Esophagus squamous epithelium (tissue), 5 donors: ENCODE measurements around the gene PRRG3. TPM values are rescaled to one million over a fixed set of nuclear protein-coding genes. Genes with fewer than 3 reads are reported as not detected.
A peak's percentile ranks its signal among the peaks of the same experiment; 100 is the strongest.
"Not testable (repeated sequence)": the region's sequence is repeated elsewhere in the genome, so short reads cannot be mapped to it uniquely, and the experiment has no call there.

Experiments
- DNase-seq: peaks from one replicate; lab custom pipeline; 2025; lab: John Stamatoyannopoulos, UW
- H3K27ac ChIP-seq, 4 donors: fragments of 200-600 bp; sonication (generic); one replicate each; pipeline ENCODE4 v1.5.1; 2016 to 2019; ENCODE audit warnings: mild to moderate bottlenecking in 1 of 4
- H3K27me3 ChIP-seq, 4 donors: fragments of 200-600 bp; sonication (generic); 1 replicate in 3 of 4; 2 replicates in 1 of 4; pipeline versions ENCODE4 v1.5.1 to v1.6.0; 2017 to 2021; ENCODE audit warnings: antibody characterized with exemption in 1 of 4
- H3K36me3 ChIP-seq, 3 donors: fragments of 200-600 bp; sonication (generic); one replicate each; pipeline ENCODE4 v1.5.1; 2016 to 2019
- H3K4me1 ChIP-seq, 3 donors: fragments of 200-600 bp; sonication (generic); one replicate each; pipeline ENCODE4 v1.5.1; 2017 to 2019
- H3K4me3 ChIP-seq, 4 donors: fragments of 200-600 bp; sonication (generic); 1 replicate in 3 of 4; 2 replicates in 1 of 4; pipeline ENCODE4 v1.5.1; 2016 to 2019; ENCODE audit warnings: mild to moderate bottlenecking in 2 of 4, moderate library complexity in 1 of 4
- H3K9me3 ChIP-seq, 3 donors: fragments of 200-600 bp; sonication (generic); one replicate each; pipeline ENCODE4 v1.5.1; 2016 to 2019
- POLR2A ChIP-seq, 4 donors: fragments of 450-650 bp; IDR thresholded peaks; one replicate each; pipeline ENCODE4 v1.6.1; 2017; ENCODE audit warnings: antibody characterized with exemption in 4 of 4, mild to moderate bottlenecking in 4 of 4, moderate library complexity in 3 of 4
- whole genome bisulfite sequencing, 2 donors: methylation state at CpG; one replicate each; pipeline ENCODE4 v1.1.5; 2018; 5-methylcytosine and 5-hydroxymethylcytosine counted together
- intact Hi-C: fragments of 100-400 bp; cut with DNase I; formaldehyde crosslinking; loops from one replicate; pipeline ENCODE4 v1.15.0; 2022
- total RNA-seq, 4 donors: library from RNA; depleted of rRNA; stranded (reverse); fragments of >200 nt; gene quantifications; one replicate each; pipeline ENCODE4 v1.1.0, GENCODE V29; 2016
- TF ChIP-seq, protein P1 (sequence below), 6 experiments: fragments of 450-650 bp in 4 of 6; fragments of 200-600 bp in 2 of 6; sonication (generic) in 2 of 6; IDR thresholded peaks; one replicate each; pipeline ENCODE4 v1.5.1; 2016 to 2019; ENCODE audit warnings: antibody characterized with exemption in 6 of 6, mild to moderate bottlenecking in 4 of 6, moderate library complexity in 4 of 6
- donor health status: DM: yes; HTN: yes; CAD: no.

Gene PRRG3
- total RNA-seq, 4 donors from 2014 or later, result 0.15 to 1.1 (median 0.41) TPM; not detected in 1

DNA sequence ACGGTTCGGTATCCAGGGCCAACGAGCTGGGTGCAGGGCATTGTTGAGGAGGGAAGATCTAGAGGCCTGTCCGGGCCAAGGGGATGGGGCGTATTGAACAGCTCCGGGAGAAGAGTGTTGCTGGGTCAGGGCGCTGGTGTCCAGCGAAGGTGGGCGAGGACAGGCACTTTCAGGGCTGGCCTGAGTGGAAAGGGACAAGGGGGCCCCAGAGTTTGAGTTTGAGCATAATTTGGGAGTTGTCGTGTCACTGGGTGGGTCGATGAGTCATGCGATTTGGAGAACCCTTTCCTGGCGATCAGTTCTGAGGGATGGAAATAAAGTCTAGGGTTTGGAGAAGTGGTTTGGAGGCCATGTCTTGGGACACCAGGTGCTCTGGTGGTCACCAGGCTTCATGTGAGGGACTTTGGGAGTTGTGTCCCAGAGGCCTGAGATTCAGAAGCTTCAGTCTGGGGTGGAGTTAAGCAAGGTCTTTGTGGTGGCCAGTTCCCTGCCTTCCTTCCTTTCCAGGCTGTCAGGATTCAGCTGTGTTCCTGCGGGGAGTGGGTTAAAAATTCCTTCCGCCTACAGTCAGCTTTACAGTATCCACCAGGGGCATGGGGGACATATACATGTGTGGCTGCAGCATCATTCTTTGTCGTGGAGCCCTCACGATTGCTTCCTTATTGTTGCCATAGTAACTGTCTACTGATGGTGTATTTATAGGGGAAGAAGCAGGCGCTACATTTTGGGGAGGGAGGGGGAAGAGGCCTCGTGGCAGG is 504 bp downstream of the PRRG3 start:
- H3K4me3 ChIP-seq, result peak overlapping the region in 3 of 4 donors; percentile 16 to 57 (median 38)
- no peak for DNase-seq
- WGBS, 2 donors, result 44% methylated on average over 17 of the region's 19 CpGs; no CpG with 5 or more reads in 1 of the 2 donors
- TF ChIP-seq POLR2A (IDR thresholded peaks at IDR 0.05), result no peak
- TF ChIP-seq, protein P1, sequence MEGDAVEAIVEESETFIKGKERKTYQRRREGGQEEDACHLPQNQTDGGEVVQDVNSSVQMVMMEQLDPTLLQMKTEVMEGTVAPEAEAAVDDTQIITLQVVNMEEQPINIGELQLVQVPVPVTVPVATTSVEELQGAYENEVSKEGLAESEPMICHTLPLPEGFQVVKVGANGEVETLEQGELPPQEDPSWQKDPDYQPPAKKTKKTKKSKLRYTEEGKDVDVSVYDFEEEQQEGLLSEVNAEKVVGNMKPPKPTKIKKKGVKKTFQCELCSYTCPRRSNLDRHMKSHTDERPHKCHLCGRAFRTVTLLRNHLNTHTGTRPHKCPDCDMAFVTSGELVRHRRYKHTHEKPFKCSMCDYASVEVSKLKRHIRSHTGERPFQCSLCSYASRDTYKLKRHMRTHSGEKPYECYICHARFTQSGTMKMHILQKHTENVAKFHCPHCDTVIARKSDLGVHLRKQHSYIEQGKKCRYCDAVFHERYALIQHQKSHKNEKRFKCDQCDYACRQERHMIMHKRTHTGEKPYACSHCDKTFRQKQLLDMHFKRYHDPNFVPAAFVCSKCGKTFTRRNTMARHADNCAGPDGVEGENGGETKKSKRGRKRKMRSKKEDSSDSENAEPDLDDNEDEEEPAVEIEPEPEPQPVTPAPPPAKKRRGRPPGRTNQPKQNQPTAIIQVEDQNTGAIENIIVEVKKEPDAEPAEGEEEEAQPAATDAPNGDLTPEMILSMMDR (IDR thresholded peaks at IDR 0.05), result no peak
- peaks cover 0 to 28% (median 0%) of the 10 kb centered on the region in 4 donors for H3K27me3 ChIP-seq
- H3K4me1 ChIP-seq, result peaks cover 0 to 6% (median 4%) of the 10 kb centered on the region in 3 donors
- intact Hi-C loops, result no loop called here
- H3K27ac ChIP-seq, result no peak overlapping the region
- H3K36me3 ChIP-seq, result no peaks in the 10 kb centered on the region
- H3K9me3 ChIP-seq, result no peaks in the 10 kb centered on the region

DNA sequence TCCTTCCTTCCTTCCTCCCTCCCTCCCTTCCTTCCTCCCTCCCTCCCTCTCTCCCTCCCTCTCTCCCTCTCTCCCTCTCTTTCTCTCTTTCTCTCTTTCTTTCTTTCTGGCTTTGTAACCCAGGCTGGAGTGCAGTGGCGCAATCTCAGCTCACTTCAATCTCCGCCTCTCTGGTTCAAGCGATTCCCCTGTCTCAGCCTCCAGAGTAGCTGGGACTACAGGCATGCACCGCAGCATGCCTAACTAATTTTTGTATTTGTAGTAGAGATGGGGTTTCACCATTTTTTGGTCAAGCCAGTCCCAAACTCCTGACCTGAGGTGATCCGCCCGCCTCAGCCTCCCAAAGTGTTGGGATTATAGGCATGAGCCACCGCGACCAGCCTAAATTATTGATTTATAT is 1.8 kb downstream of the PRRG3 start:
- intact Hi-C loops, H3K36me3 ChIP-seq, H3K4me1 ChIP-seq, H3K4me3 ChIP-seq, H3K9me3 ChIP-seq, DNase-seq, H3K27ac ChIP-seq: not testable (repeated sequence)
- 90 to 91% methylated on average over 2 to 8 of the region's 8 CpGs for WGBS, 2 donors
- H3K27me3 ChIP-seq, result peaks cover 0 to 28% (median 0%) of the 10 kb centered on the region in 4 donors

DNA sequence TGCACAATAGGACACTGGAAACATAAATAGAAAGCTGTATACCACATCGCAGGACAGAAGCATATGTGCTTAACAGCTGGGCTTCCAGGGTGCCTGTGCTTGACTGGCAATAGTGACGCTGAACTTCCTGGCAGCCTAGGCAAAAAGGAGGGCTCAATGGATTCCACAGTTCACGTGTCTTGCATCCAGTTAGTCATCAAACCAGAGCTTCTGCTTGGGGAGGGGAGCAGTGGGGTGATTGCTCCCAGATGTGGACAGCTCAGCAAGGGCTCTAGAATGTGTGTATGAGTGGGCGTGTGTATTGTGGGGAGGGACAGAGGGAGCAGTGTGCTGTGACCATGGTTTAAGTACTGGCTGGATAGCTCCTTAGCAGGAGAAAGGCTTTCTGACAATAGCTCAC is 2.3 kb downstream of the PRRG3 start:
- no peak for DNase-seq
- H3K27ac ChIP-seq, result no peak overlapping the region

DNA sequence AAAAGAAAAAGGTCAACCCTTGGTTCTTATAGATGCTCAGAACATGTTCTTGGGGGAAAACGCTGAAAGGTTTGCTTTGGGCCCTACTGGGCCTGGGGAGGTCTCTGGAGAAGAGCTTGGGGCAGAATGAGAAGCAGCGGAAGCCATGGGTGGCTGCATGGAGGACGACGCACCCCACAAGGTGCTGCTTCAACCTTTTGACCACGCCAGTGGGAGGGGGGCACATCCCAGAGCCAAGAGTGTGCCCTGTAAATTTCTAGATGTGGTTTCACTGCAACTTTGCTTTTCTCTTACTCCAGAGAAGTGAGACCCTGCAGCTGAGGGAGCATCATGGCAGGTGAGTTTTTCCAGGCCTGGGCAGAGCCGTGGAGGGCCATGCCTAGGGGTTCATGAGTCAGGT is 3.2 kb downstream of the PRRG3 start:
- no peak for DNase-seq
- Histone ChIP-seq H3K9me3 (no peaks in the 10 kb centered on the region), H3K27me3 (peaks cover 0 to 28% (median 0%) of the 10 kb centered on the region in 4 donors), H3K27ac (no peak overlapping the region), H3K4me3 (no peak overlapping the region), H3K4me1 (peaks cover 0 to 6% (median 4%) of the 10 kb centered on the region in 3 donors), H3K36me3 (no peaks in the 10 kb centered on the region)
- intact Hi-C loops, result no loop called here
- WGBS, 2 donors, result 48% methylated on average over 6 of the region's 6 CpGs; no CpG with 5 or more reads in 1 of the 2 donors
- TF ChIP-seq, protein P1 (IDR thresholded peaks at IDR 0.05), result no peak
- no peak for TF ChIP-seq POLR2A (IDR thresholded peaks at IDR 0.05)

More for the DNA sequence above, 2.3 kb downstream of the PRRG3 start:
- peaks cover 0 to 6% (median 4%) of the 10 kb centered on the region in 3 donors for H3K4me1 ChIP-seq
- H3K4me3 ChIP-seq, result no peak overlapping the region
- intact Hi-C loops, result no loop called here
- peaks cover 0 to 28% (median 0%) of the 10 kb centered on the region in 4 donors for H3K27me3 ChIP-seq
- no peak for TF ChIP-seq POLR2A (IDR thresholded peaks at IDR 0.05)
- TF ChIP-seq, protein P1 (IDR thresholded peaks at IDR 0.05), result no peak
- 54 to 83% methylated on average over 1 to 4 of the region's 4 CpGs for WGBS, 2 donors
- no peaks in the 10 kb centered on the region for H3K9me3 ChIP-seq
- no peaks in the 10 kb centered on the region for H3K36me3 ChIP-seq

DNA sequence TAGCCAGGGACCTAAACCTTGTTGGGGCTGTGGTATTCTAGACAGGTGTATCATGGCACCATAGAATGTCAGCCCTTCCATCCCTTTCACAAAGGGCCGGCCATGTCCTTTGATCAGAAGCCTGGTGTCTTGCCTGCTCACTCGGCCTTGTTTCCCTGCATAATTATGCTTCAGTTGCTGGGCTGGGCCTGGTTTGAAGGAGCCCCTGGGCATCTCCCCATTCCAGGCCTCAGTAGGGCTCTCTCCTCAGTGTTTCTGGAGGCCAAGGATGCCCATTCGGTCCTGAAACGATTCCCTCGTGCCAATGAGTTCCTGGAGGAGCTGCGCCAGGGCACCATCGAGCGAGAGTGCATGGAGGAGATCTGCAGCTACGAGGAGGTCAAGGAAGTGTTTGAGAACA is 4.5 kb downstream of the PRRG3 start:
- intact Hi-C loops, result no loop called here
- no peak overlapping the region for H3K4me3 ChIP-seq
- TF ChIP-seq, protein P1 (IDR thresholded peaks at IDR 0.05), result no peak
- no peak for TF ChIP-seq POLR2A (IDR thresholded peaks at IDR 0.05)
- no peak for DNase-seq
- no peaks in the 10 kb centered on the region for H3K9me3 ChIP-seq
- H3K4me1 ChIP-seq, result peaks cover 0 to 6% (median 4%) of the 10 kb centered on the region in 3 donors
- no peaks in the 10 kb centered on the region for H3K36me3 ChIP-seq
- WGBS, 2 donors, result 76% methylated on average over 2 of the region's 9 CpGs; no CpG with 5 or more reads in 1 of the 2 donors
- H3K27ac ChIP-seq, result no peak overlapping the region
- H3K27me3 ChIP-seq, result peaks cover 0 to 15% (median 0%) of the 10 kb centered on the region in 4 donors
